HepG2 (cell line): ENCODE data around the gene ZKSCAN1. TPM values are rescaled to one million over a fixed set of nuclear protein-coding genes. Genes with fewer than 3 reads are reported as not detected.

Experiments
- FOXP4 ChIP-seq: sonication (generic); formaldehyde crosslinking; IDR thresholded peaks from 2 replicates; pipeline ENCODE4 v1.4.0; 2020; ENCODE audit warnings: missing genetic modification reagents
- MTA1 ChIP-seq: sonication (generic); formaldehyde crosslinking; IDR thresholded peaks from 2 replicates; pipeline ENCODE4 v1.4.0; 2020; ENCODE audit warnings: missing genetic modification reagents, mild to moderate bottlenecking, borderline replicate concordance
- NCOR1 ChIP-seq: fragments of 200-600 bp; sonication (generic); IDR thresholded peaks from 2 replicates; pipeline ENCODE4 v1.7.0; 2017; ENCODE audit warnings: antibody characterized with exemption, low read length, borderline replicate concordance
- NFE2 ChIP-seq: sonication (generic); formaldehyde crosslinking; IDR thresholded peaks from 2 replicates; pipeline ENCODE4 v1.4.0; 2020; ENCODE audit warnings: missing genetic modification reagents
- NR3C1 ChIP-seq: sonication (generic); formaldehyde crosslinking; IDR thresholded peaks from 2 replicates; pipeline ENCODE4 v1.4.0; 2020; ENCODE audit warnings: missing genetic modification reagents
- RBM22 ChIP-seq: fragments of 200-400 bp; formaldehyde crosslinking; optimal IDR thresholded peaks from 2 replicates; pipeline ENCODE3; 2017; ENCODE audit warnings: mild to moderate bottlenecking, low read length, moderate library complexity
- REST ChIP-seq, 2 experiments: IDR thresholded peaks; 2 replicates each; pipeline ENCODE4 v1.6.1; 2011 to 2012; ENCODE audit warnings: low read length in 2 of 2, borderline replicate concordance in 1 of 2, low read depth in 1 of 2, mild to moderate bottlenecking in 1 of 2, moderate library complexity in 1 of 2
- ZNF10 ChIP-seq: sonication (generic); formaldehyde crosslinking; IDR thresholded peaks from 2 replicates; pipeline ENCODE4 v1.4.0; 2020; ENCODE audit warnings: mild to moderate bottlenecking, low read depth, missing genetic modification reagents, borderline replicate concordance
- ZNF180 ChIP-seq: sonication (generic); formaldehyde crosslinking; IDR thresholded peaks from 2 replicates; pipeline ENCODE4 v1.4.0; 2020; ENCODE audit warnings: low read depth, missing genetic modification reagents, borderline replicate concordance
- ZNF230 ChIP-seq: sonication (generic); formaldehyde crosslinking; IDR thresholded peaks from 2 replicates; pipeline ENCODE4 v1.4.0; 2020; ENCODE audit warnings: mild to moderate bottlenecking, missing genetic modification reagents
- ZNF484 ChIP-seq: sonication (generic); formaldehyde crosslinking; IDR thresholded peaks from 2 replicates; pipeline ENCODE4 v1.5.1; 2020; ENCODE audit warnings: mild to moderate bottlenecking, low read depth, missing genetic modification reagents, borderline replicate concordance
- ZNF597 ChIP-seq: sonication (generic); formaldehyde crosslinking; IDR thresholded peaks from 2 replicates; pipeline ENCODE4 v1.5.0; 2020; ENCODE audit warnings: missing genetic modification reagents
- ZNF709 ChIP-seq: sonication (generic); formaldehyde crosslinking; IDR thresholded peaks from 2 replicates; pipeline ENCODE4 v1.5.0; 2020; ENCODE audit warnings: mild to moderate bottlenecking, missing genetic modification reagents
- ZNF766 ChIP-seq: sonication (generic); formaldehyde crosslinking; IDR thresholded peaks from 2 replicates; pipeline ENCODE4 v1.5.0; 2020; ENCODE audit warnings: missing genetic modification reagents, borderline replicate concordance
- ZNF773 ChIP-seq: sonication (generic); formaldehyde crosslinking; IDR thresholded peaks from 2 replicates; pipeline ENCODE4 v1.4.0; 2020; ENCODE audit warnings: missing genetic modification reagents, borderline replicate concordance
- ZSCAN20 ChIP-seq: sonication (generic); formaldehyde crosslinking; IDR thresholded peaks from 2 replicates; pipeline ENCODE4 v1.4.0; 2020; ENCODE audit warnings: missing genetic modification reagents, mild to moderate bottlenecking, borderline replicate concordance
- polyA plus RNA-seq, 8 experiments: library from polyadenylated mRNA; depleted of rRNA in 3 of 8; stranded (reverse) in 7 of 8; unstranded in 1 of 8; fragments of >200 nt; fragmentation: Illumina TruSeq in 4 of 8; extraction: Trizol in 4 of 8; gene quantifications; 2 replicates each; pipeline versions ENCODE4 v1.2.1 to v1.2.3, GENCODE V29; 2011 to 2016; ENCODE audit warnings: low read depth in 4 of 8, missing spikeins in 1 of 8, mixed read lengths in 1 of 8; ENCODE audit not compliant: insufficient read depth in 1 of 8
- total RNA-seq, 5 experiments: library from RNA; depleted of rRNA; stranded (reverse); fragments of >200 nt; fragmentation: Illumina TruSeq; extraction: Trizol; gene quantifications; 2 replicates each; pipeline ENCODE4 v1.2.3, GENCODE V29; 2016; ENCODE audit warnings: low read depth in 1 of 5
- TF ChIP-seq, protein P1 (sequence below): sonication (generic); formaldehyde crosslinking; IDR thresholded peaks from 2 replicates; pipeline ENCODE4 v1.9.0; 2022; ENCODE audit warnings: low read depth, missing genetic modification reagents
- TF ChIP-seq, protein P2 (sequence below): sonication (generic); formaldehyde crosslinking; conservative IDR thresholded peaks from 2 replicates; pipeline ENCODE4 v1.4.0; 2020; ENCODE audit warnings: missing genetic modification reagents

The ZKSCAN1 gene
- total and polyA plus RNA-seq, 2 of the 13 experiments (the other 11 are each of a cell fraction or from before 2014, with no cell fraction given), result 46.4 to 60.6 TPM

- TF ChIP-seq ZNF766 (CRISPR knock-in tag) (no peak), ZNF180 (CRISPR knock-in tag) (no peak), FOXP4 (CRISPR knock-in tag) (peak; percentile 88), NFE2 (CRISPR knock-in tag) (no peak), ZNF230 (CRISPR knock-in tag) (no peak), ZNF773 (CRISPR knock-in tag) (no peak), REST (IDR thresholded peaks at IDR 0.05; ENCODE audit: borderline replicate concordance in 1 of 2, low read depth in 1 of 2, low read length in 2 of 2) (no peak), NR3C1 (CRISPR knock-in tag) (no peak), MTA1 (no peak), ZNF597 (CRISPR knock-in tag) (no peak), RBM22 (peak; percentile 49), NCOR1 (peak; percentile 83), ZSCAN20 (CRISPR knock-in tag) (no peak), ZNF10 (CRISPR knock-in tag) (no peak), ZNF484 (CRISPR knock-in tag) (no peak), ZNF709 (CRISPR knock-in tag) (no peak)
- TF ChIP-seq, protein P1, sequence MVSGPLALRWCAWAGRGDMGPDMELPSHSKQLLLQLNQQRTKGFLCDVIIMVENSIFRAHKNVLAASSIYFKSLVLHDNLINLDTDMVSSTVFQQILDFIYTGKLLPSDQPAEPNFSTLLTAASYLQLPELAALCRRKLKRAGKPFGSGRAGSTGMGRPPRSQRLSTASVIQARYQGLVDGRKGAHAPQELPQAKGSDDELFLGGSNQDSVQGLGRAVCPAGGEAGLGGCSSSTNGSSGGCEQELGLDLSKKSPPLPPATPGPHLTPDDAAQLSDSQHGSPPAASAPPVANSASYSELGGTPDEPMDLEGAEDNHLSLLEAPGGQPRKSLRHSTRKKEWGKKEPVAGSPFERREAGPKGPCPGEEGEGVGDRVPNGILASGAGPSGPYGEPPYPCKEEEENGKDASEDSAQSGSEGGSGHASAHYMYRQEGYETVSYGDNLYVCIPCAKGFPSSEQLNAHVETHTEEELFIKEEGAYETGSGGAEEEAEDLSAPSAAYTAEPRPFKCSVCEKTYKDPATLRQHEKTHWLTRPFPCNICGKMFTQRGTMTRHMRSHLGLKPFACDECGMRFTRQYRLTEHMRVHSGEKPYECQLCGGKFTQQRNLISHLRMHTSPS (CRISPR knock-in tag), result peak; percentile 40
- TF ChIP-seq, protein P2, sequence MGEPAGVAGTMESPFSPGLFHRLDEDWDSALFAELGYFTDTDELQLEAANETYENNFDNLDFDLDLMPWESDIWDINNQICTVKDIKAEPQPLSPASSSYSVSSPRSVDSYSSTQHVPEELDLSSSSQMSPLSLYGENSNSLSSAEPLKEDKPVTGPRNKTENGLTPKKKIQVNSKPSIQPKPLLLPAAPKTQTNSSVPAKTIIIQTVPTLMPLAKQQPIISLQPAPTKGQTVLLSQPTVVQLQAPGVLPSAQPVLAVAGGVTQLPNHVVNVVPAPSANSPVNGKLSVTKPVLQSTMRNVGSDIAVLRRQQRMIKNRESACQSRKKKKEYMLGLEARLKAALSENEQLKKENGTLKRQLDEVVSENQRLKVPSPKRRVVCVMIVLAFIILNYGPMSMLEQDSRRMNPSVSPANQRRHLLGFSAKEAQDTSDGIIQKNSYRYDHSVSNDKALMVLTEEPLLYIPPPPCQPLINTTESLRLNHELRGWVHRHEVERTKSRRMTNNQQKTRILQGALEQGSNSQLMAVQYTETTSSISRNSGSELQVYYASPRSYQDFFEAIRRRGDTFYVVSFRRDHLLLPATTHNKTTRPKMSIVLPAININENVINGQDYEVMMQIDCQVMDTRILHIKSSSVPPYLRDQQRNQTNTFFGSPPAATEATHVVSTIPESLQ (CRISPR knock-in tag), result no peak
Observed at GRCh38 chr7:100079024-100079560, 63.7 kb downstream of the ZKSCAN1 start (continued).
